Hepatocyte (in vitro differentiated cells): ENCODE data around the gene WDFY2.

Experiments
- EZH2phosphoT487 ChIP-seq: fragments of 200-600 bp; sonication (generic); IDR thresholded peaks from one replicate; pipeline ENCODE4 v1.6.1; 2018; ENCODE audit warnings: antibody characterized with exemption, mild to moderate bottlenecking, low read depth, moderate library complexity; ENCODE audit not compliant: unreplicated experiment, severe bottlenecking
- TF ChIP-seq, protein P1 (sequence below): fragments of 200-600 bp; sonication (generic); IDR thresholded peaks from 2 replicates; pipeline ENCODE4 v1.5.1; 2016; ENCODE audit warnings: antibody characterized with exemption, mild to moderate bottlenecking; ENCODE audit not compliant: poor library complexity

DNA sequence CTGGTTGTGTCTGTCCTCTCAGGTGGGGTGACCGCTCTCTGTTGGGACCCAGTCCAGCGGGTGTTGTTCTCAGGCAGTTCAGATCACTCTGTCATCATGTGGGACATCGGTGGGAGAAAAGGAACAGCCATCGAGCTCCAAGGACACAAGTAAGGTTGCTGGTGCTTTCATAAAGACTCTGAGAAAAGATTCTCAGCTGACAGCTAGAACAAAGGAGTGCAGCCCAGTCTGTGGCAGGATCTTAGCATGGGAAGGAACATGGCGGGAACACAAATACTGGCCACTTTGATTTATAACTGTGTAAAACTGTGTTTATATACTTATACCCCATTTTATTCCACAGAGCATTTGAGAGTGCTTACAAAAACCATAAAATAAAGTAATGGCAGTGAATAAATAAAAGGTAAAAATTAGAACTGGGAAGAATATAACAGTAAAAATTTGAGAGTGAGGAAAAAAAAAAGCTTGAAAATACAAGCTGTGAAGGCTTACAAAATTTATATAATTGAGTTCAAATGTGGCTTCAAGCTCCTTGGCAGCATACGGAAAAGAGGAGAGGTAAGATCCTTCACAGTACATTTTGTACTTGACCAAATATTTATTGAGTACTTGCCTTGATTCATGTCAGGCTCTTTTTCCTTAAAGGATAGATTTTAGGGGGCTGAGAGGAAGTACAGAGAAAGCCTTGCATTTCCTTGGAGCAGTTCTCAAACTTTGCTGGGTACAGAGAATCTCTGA is 154.9 kb downstream of the WDFY2 start:
- TF ChIP-seq, protein P1, sequence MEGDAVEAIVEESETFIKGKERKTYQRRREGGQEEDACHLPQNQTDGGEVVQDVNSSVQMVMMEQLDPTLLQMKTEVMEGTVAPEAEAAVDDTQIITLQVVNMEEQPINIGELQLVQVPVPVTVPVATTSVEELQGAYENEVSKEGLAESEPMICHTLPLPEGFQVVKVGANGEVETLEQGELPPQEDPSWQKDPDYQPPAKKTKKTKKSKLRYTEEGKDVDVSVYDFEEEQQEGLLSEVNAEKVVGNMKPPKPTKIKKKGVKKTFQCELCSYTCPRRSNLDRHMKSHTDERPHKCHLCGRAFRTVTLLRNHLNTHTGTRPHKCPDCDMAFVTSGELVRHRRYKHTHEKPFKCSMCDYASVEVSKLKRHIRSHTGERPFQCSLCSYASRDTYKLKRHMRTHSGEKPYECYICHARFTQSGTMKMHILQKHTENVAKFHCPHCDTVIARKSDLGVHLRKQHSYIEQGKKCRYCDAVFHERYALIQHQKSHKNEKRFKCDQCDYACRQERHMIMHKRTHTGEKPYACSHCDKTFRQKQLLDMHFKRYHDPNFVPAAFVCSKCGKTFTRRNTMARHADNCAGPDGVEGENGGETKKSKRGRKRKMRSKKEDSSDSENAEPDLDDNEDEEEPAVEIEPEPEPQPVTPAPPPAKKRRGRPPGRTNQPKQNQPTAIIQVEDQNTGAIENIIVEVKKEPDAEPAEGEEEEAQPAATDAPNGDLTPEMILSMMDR, result no peak
- no peak for TF ChIP-seq EZH2phosphoT487
